WTC11 (cell line): Measurements from ENCODE around the gene NDOR1. TPM values are rescaled to one million over a fixed set of nuclear protein-coding genes. Genes with fewer than 3 reads are reported as not detected.
A peak's percentile ranks its signal among the peaks of the same experiment; 100 is the strongest.

Experiments used
- ATAC-seq: fragments of 200-7000 bp; cut with Tn5 transposase; 2 replicates; pipeline ENCODE4 v1.10.0; 2021; ENCODE audit warnings: mild to moderate bottlenecking, moderate library complexity
- CTCF ChIA-PET: fragments of 300-600 bp; sonication (Branson Sonifier 250); formaldehyde crosslinking; loops from one replicate; lab custom pipeline; 2021; ENCODE audit warnings: antibody characterized with exemption; lab: Charles Lee
- POLR2A ChIA-PET: fragments of 350-600 bp; sonication (Branson Sonifier 250); formaldehyde crosslinking; loops from one replicate; lab custom pipeline; 2021; ENCODE audit warnings: antibody characterized with exemption; lab: Charles Lee
- DNase-seq: peaks from one replicate; pipeline ENCODE4 v3.0.0; 2021; ENCODE audit warnings: low spot score
- H3K27ac Mint-ChIP-seq: 2 replicates; pipeline ENCODE4 v1.8.0; 2021; ENCODE audit warnings: mixed read lengths
- H3K27me3 Mint-ChIP-seq: 2 replicates; pipeline ENCODE4 v1.8.0; 2021; ENCODE audit warnings: low read depth, mild to moderate bottlenecking, moderate library complexity, mixed read lengths
- H3K36me3 Mint-ChIP-seq: 2 replicates; pipeline ENCODE4 v1.8.0; 2021; ENCODE audit warnings: mixed read lengths
- H3K4me1 Mint-ChIP-seq: 2 replicates; pipeline ENCODE4 v1.8.0; 2022; ENCODE audit warnings: mixed read lengths
- H3K4me3 Mint-ChIP-seq: 2 replicates; pipeline ENCODE4 v1.8.0; 2021; ENCODE audit warnings: mild to moderate bottlenecking, moderate library complexity, mixed read lengths
- H3K9me3 Mint-ChIP-seq: 2 replicates; pipeline ENCODE4 v1.8.0; 2021; ENCODE audit warnings: mixed read lengths
- ATF1 ChIP-seq: sonication (generic); formaldehyde crosslinking; IDR thresholded peaks from 2 replicates; pipeline ENCODE4 v1.8.1; 2023; ENCODE audit warnings: mild to moderate bottlenecking, moderate library complexity, missing genetic modification reagents
- CBFB ChIP-seq: sonication (generic); formaldehyde crosslinking; IDR thresholded peaks from 2 replicates; pipeline ENCODE4 v1.8.1; 2022; ENCODE audit warnings: mild to moderate bottlenecking, low read depth, missing genetic modification reagents
- CREM ChIP-seq: sonication (generic); formaldehyde crosslinking; IDR thresholded peaks from 2 replicates; pipeline ENCODE4 v1.8.1; 2022; ENCODE audit warnings: mild to moderate bottlenecking, missing genetic modification reagents, moderate library complexity
- JAZF1 ChIP-seq: fragments of 250-450 bp; sonication (Bioruptor Pico); IDR thresholded peaks from 2 replicates; pipeline ENCODE4 v1.9.0; 2021; ENCODE audit warnings: moderate library complexity, mild to moderate bottlenecking, inconsistent platforms
- JUN ChIP-seq: sonication (generic); formaldehyde crosslinking; IDR thresholded peaks from 2 replicates; pipeline ENCODE4 v1.8.0; 2023; ENCODE audit warnings: mild to moderate bottlenecking, missing genetic modification reagents
- MYBL2 ChIP-seq: sonication (generic); formaldehyde crosslinking; IDR thresholded peaks from 2 replicates; pipeline ENCODE4 v1.8.1; 2023; ENCODE audit warnings: mild to moderate bottlenecking, moderate library complexity, missing genetic modification reagents
- NR1H2 ChIP-seq: sonication (generic); formaldehyde crosslinking; IDR thresholded peaks from 2 replicates; pipeline ENCODE4 v1.9.0; 2021; ENCODE audit warnings: mild to moderate bottlenecking, moderate library complexity, missing genetic modification reagents
- OVOL2 ChIP-seq: fragments of 250-450 bp; sonication (Bioruptor Pico); IDR thresholded peaks from 2 replicates; pipeline ENCODE4 v1.9.0; 2021; ENCODE audit warnings: mild to moderate bottlenecking, borderline replicate concordance
- TEAD1 ChIP-seq: sonication (generic); formaldehyde crosslinking; IDR thresholded peaks from 2 replicates; pipeline ENCODE4 v1.8.0; 2022; ENCODE audit warnings: mild to moderate bottlenecking, missing genetic modification reagents
- TP53 ChIP-seq: sonication (generic); formaldehyde crosslinking; IDR thresholded peaks from 2 replicates; pipeline ENCODE4 v1.8.1; 2023; ENCODE audit warnings: mild to moderate bottlenecking, missing genetic modification reagents
- ZNF263 ChIP-seq: sonication (generic); formaldehyde crosslinking; IDR thresholded peaks from 2 replicates; pipeline ENCODE4 v1.8.1; 2022; ENCODE audit warnings: low read depth, mild to moderate bottlenecking, moderate library complexity, missing genetic modification reagents
- total RNA-seq: library from RNA; stranded (reverse); gene quantifications from 3 replicates; pipeline ENCODE4 v1.2.3, GENCODE V29; 2021
- TF ChIP-seq, protein P1 (sequence below): sonication (generic); formaldehyde crosslinking; IDR thresholded peaks from 2 replicates; pipeline ENCODE4 v1.8.1; 2023; ENCODE audit warnings: mild to moderate bottlenecking, missing genetic modification reagents, moderate library complexity
- TF ChIP-seq, protein P2 (sequence below): sonication (generic); formaldehyde crosslinking; IDR thresholded peaks from 2 replicates; pipeline ENCODE4 v1.8.1; 2022; ENCODE audit warnings: low read depth, missing genetic modification reagents, borderline replicate concordance
- TF ChIP-seq, protein P3 (sequence below): sonication (generic); formaldehyde crosslinking; IDR thresholded peaks from 2 replicates; pipeline ENCODE4 v1.8.1; 2022; ENCODE audit warnings: low read depth, mild to moderate bottlenecking, moderate library complexity, missing genetic modification reagents, borderline replicate concordance
- TF ChIP-seq, protein P4 (sequence below): sonication (generic); formaldehyde crosslinking; IDR thresholded peaks from 2 replicates; pipeline ENCODE4 v1.8.0; 2022; ENCODE audit warnings: missing genetic modification reagents
- TF ChIP-seq, protein P5 (sequence below): sonication (generic); formaldehyde crosslinking; IDR thresholded peaks from 2 replicates; pipeline ENCODE4 v1.8.0; 2022; ENCODE audit warnings: mild to moderate bottlenecking, missing genetic modification reagents
- TF ChIP-seq, protein P6 (sequence below): sonication (generic); formaldehyde crosslinking; conservative IDR thresholded peaks from 2 replicates; pipeline ENCODE4 v1.8.1; 2022; ENCODE audit warnings: mild to moderate bottlenecking, missing genetic modification reagents
- TF ChIP-seq, protein P7 (sequence below): sonication (generic); formaldehyde crosslinking; IDR thresholded peaks from 2 replicates; pipeline ENCODE4 v1.8.0; 2022; ENCODE audit warnings: mild to moderate bottlenecking, missing genetic modification reagents
- TF ChIP-seq, protein P8 (sequence below): fragments of 250-450 bp; sonication (Bioruptor Pico); IDR thresholded peaks from 2 replicates; pipeline ENCODE4 v1.8.0; 2021; ENCODE audit warnings: mild to moderate bottlenecking

Gene NDOR1
- total RNA-seq, 1 experiment from 2014 or later: 49.0 TPM

DNA sequence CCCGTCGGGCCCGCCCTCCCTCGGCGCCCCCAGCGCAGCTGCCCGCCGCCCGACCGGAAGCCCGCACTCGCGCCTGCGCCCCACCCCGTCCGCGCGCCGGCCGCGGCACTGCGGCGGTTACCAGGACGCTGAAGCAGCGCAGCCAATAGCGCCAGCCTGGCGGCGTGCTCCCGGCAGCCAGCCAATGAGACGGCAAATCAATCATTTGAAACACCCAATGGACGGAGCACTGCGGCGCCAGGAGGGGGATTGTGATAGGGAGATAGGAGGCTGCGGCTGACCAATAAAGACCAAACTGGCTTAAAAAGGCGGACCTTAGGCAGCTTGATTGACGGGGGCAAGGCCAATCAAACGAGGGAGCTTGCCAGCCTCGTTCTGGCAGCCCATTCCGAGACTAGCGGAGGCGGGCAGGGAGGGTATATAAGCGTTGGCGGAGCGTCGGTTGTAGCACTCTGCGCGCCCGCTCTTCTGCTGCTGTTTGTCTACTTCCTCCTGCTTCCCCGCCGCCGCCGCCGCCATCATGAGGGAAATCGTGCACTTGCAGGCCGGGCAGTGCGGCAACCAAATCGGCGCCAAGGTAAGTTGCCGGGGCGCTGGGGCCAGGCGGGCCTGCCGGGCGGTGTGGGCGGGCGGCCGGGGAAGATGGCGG, 35.5 kb downstream of the NDOR1 start, which contains the start of gene TUBB4B (continued):
- TF ChIP-seq, protein P1, sequence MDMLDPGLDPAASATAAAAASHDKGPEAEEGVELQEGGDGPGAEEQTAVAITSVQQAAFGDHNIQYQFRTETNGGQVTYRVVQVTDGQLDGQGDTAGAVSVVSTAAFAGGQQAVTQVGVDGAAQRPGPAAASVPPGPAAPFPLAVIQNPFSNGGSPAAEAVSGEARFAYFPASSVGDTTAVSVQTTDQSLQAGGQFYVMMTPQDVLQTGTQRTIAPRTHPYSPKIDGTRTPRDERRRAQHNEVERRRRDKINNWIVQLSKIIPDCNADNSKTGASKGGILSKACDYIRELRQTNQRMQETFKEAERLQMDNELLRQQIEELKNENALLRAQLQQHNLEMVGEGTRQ (CRISPR knock-in tag): no peak
- TF ChIP-seq, protein P2, sequence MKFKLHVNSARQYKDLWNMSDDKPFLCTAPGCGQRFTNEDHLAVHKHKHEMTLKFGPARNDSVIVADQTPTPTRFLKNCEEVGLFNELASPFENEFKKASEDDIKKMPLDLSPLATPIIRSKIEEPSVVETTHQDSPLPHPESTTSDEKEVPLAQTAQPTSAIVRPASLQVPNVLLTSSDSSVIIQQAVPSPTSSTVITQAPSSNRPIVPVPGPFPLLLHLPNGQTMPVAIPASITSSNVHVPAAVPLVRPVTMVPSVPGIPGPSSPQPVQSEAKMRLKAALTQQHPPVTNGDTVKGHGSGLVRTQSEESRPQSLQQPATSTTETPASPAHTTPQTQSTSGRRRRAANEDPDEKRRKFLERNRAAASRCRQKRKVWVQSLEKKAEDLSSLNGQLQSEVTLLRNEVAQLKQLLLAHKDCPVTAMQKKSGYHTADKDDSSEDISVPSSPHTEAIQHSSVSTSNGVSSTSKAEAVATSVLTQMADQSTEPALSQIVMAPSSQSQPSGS: no peak
- peak; percentile 61; the same call in 1 of the 2 replicates for TF ChIP-seq JUN
- TF ChIP-seq, protein P3, sequence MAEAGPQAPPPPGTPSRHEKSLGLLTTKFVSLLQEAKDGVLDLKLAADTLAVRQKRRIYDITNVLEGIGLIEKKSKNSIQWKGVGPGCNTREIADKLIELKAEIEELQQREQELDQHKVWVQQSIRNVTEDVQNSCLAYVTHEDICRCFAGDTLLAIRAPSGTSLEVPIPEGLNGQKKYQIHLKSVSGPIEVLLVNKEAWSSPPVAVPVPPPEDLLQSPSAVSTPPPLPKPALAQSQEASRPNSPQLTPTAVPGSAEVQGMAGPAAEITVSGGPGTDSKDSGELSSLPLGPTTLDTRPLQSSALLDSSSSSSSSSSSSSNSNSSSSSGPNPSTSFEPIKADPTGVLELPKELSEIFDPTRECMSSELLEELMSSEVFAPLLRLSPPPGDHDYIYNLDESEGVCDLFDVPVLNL (CRISPR knock-in tag): 0 out of 2 replicates have a peak, but pooled peaks have one; percentile 13
- peak; percentile 87 for TF ChIP-seq MYBL2 (CRISPR knock-in tag)
- no peak for TF ChIP-seq NR1H2
- 0 out of 2 replicates have a peak, but pooled peaks have one; percentile 70 for TF ChIP-seq TEAD1 (CRISPR knock-in tag)
- TF ChIP-seq, protein P4, sequence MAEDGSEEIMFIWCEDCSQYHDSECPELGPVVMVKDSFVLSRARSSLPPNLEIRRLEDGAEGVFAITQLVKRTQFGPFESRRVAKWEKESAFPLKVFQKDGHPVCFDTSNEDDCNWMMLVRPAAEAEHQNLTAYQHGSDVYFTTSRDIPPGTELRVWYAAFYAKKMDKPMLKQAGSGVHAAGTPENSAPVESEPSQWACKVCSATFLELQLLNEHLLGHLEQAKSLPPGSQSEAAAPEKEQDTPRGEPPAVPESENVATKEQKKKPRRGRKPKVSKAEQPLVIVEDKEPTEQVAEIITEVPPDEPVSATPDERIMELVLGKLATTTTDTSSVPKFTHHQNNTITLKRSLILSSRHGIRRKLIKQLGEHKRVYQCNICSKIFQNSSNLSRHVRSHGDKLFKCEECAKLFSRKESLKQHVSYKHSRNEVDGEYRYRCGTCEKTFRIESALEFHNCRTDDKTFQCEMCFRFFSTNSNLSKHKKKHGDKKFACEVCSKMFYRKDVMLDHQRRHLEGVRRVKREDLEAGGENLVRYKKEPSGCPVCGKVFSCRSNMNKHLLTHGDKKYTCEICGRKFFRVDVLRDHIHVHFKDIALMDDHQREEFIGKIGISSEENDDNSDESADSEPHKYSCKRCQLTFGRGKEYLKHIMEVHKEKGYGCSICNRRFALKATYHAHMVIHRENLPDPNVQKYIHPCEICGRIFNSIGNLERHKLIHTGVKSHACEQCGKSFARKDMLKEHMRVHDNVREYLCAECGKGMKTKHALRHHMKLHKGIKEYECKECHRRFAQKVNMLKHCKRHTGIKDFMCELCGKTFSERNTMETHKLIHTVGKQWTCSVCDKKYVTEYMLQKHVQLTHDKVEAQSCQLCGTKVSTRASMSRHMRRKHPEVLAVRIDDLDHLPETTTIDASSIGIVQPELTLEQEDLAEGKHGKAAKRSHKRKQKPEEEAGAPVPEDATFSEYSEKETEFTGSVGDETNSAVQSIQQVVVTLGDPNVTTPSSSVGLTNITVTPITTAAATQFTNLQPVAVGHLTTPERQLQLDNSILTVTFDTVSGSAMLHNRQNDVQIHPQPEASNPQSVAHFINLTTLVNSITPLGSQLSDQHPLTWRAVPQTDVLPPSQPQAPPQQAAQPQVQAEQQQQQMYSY (CRISPR knock-in tag): no peak
- TF ChIP-seq OVOL2 (CRISPR knock-in tag): no peak; the same call in 1 of the 2 replicates
- TF ChIP-seq ATF1: no peak

DNA sequence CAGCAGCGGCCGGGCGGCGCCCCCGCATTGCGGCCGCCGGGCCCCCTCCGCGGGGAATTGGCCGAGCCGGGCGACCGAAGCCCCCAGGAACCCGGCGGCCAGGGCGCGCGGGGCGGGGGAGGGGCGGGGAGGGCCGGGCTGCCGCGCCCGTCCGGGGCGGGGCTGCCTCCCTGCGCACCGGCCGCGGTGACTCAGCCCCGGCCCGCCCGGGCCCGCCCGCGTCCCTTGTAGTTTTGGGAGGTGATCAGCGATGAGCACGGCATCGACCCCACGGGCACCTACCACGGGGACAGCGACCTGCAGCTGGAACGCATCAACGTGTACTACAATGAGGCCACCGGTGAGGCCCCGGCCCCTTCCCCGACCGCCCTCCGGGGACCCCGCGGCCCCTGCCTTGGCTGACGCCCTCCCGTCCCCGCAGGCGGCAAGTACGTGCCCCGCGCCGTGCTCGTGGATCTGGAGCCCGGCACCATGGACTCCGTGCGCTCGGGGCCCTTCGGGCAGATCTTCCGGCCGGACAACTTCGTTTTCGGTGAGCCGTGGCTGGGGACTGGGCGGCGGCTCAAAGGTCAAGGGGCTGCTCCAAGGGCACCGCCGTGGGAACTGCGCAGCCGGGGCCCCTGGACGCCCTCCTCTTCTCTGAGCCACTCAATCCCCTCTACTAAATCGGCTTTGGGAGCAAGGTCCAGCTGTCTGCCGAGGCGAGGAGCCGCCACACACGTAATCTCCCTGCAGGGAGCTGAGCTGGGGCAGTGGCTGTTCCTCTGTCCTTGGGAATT, 36.2 kb downstream of the NDOR1 start:
- peak overlapping the region; percentile 81 for H3K4me3 Mint-ChIP-seq
- H3K27ac Mint-ChIP-seq: no peak overlapping the region
- peaks cover 39% of the 10 kb centered on the region for H3K4me1 Mint-ChIP-seq
- H3K36me3 Mint-ChIP-seq: peaks cover 20% of the 10 kb centered on the region
- ChIA-PET POLR2A (interaction anchor here (0.9 to 1.8 kb wide), 11 partner anchors 11 to 654 kb away, joined by 3 to 30 read pairs (median 4); partner anchors contain the start of genes MAN1B1, STPG3 and TOR4A), CTCF (interaction anchor here (1.0 to 2.4 kb wide), 15 partner anchors 10 to 212 kb away, joined by 3 to 14 read pairs (median 5); partner anchors contain the start of genes CYSRT1, RNF224 and TOR4A)
- DNase-seq (no peak), ATAC-seq (no peak)
- H3K27me3 Mint-ChIP-seq: no peaks in the 10 kb centered on the region
- H3K9me3 Mint-ChIP-seq: no peaks in the 10 kb centered on the region
- TF ChIP-seq, protein P4 (CRISPR knock-in tag): no peak
- TF ChIP-seq, protein P5, sequence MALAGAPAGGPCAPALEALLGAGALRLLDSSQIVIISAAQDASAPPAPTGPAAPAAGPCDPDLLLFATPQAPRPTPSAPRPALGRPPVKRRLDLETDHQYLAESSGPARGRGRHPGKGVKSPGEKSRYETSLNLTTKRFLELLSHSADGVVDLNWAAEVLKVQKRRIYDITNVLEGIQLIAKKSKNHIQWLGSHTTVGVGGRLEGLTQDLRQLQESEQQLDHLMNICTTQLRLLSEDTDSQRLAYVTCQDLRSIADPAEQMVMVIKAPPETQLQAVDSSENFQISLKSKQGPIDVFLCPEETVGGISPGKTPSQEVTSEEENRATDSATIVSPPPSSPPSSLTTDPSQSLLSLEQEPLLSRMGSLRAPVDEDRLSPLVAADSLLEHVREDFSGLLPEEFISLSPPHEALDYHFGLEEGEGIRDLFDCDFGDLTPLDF (CRISPR knock-in tag): no peak
- TF ChIP-seq, protein P6, sequence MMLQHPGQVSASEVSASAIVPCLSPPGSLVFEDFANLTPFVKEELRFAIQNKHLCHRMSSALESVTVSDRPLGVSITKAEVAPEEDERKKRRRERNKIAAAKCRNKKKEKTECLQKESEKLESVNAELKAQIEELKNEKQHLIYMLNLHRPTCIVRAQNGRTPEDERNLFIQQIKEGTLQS: no peak
- TF ChIP-seq JAZF1 (CRISPR knock-in tag) (no peak), ZNF263 (CRISPR knock-in tag) (no peak), CREM (CRISPR knock-in tag) (no peak), TP53 (CRISPR knock-in tag) (no peak), CBFB (CRISPR knock-in tag) (no peak)
- TF ChIP-seq, protein P7, sequence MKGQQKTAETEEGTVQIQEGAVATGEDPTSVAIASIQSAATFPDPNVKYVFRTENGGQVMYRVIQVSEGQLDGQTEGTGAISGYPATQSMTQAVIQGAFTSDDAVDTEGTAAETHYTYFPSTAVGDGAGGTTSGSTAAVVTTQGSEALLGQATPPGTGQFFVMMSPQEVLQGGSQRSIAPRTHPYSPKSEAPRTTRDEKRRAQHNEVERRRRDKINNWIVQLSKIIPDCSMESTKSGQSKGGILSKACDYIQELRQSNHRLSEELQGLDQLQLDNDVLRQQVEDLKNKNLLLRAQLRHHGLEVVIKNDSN (CRISPR knock-in tag): no peak
- TF ChIP-seq, protein P8, sequence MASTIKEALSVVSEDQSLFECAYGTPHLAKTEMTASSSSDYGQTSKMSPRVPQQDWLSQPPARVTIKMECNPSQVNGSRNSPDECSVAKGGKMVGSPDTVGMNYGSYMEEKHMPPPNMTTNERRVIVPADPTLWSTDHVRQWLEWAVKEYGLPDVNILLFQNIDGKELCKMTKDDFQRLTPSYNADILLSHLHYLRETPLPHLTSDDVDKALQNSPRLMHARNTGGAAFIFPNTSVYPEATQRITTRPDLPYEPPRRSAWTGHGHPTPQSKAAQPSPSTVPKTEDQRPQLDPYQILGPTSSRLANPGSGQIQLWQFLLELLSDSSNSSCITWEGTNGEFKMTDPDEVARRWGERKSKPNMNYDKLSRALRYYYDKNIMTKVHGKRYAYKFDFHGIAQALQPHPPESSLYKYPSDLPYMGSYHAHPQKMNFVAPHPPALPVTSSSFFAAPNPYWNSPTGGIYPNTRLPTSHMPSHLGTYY: no peak
